Keratinocyte (primary cell): ENCODE data around the gene RASAL3. TPM values are rescaled to one million over a fixed set of nuclear protein-coding genes. Genes with fewer than 3 reads are reported as not detected.

Experiments used
- DNase-seq: peaks from one replicate; pipeline ENCODE4 v3.0.0-alpha.2; 2011; ENCODE audit warnings: low read depth, missing footprints, low spot score
- FAIRE-seq: peaks from 2 replicates; lab custom pipeline; 2011; peaks lifted over from hg19 to GRCh38; lab: Jason Lieb, UNC
- H2AFZ ChIP-seq: 2 replicates; pipeline ENCODE4 v1.6.0; 2012; ENCODE audit warnings: low read length, control low read depth, inconsistent platforms; ENCODE audit not compliant: control insufficient read depth
- H3K27ac ChIP-seq: 2 replicates; pipeline ENCODE4 v1.5.1; 2011; ENCODE audit warnings: low read length; ENCODE audit not compliant: control insufficient read depth, insufficient read depth
- H3K27me3 ChIP-seq: 3 replicates; pipeline ENCODE4 v1.6.0; 2011; ENCODE audit warnings: low read length; ENCODE audit not compliant: control insufficient read depth, insufficient read depth; ENCODE audit errors: extremely low read depth
- H3K36me3 ChIP-seq, 2 experiments: 2 replicates in 1 of 2; 3 replicates in 1 of 2; pipeline ENCODE4 v1.5.1; 2011; ENCODE audit warnings: low read length in 2 of 2, mild to moderate bottlenecking in 1 of 2; ENCODE audit not compliant: control insufficient read depth in 2 of 2, insufficient read depth in 2 of 2; ENCODE audit errors: extremely low read depth in 1 of 2
- H3K4me1 ChIP-seq: 3 replicates; pipeline ENCODE4 v1.5.1; 2011; ENCODE audit warnings: low read length; ENCODE audit not compliant: control insufficient read depth, insufficient read depth; ENCODE audit errors: extremely low read depth
- H3K4me2 ChIP-seq: 3 replicates; pipeline ENCODE4 v1.6.0; 2011; ENCODE audit warnings: low read depth, low read length; ENCODE audit not compliant: control insufficient read depth, insufficient read depth; ENCODE audit errors: extremely low read depth
- H3K4me3 ChIP-seq, 3 experiments: fragments of 200-600 bp in 1 of 3; sonication (generic) in 1 of 3; 2 replicates in 2 of 3; 3 replicates in 1 of 3; pipeline ENCODE4 v1.5.1; 2011 to 2016; ENCODE audit warnings: low read length in 3 of 3, mild to moderate bottlenecking in 3 of 3, control low read depth in 2 of 3, inconsistent platforms in 1 of 3, low read depth in 1 of 3, mixed read lengths in 1 of 3, mixed run types in 1 of 3, moderate library complexity in 1 of 3; ENCODE audit not compliant: control insufficient read depth in 2 of 3, insufficient read depth in 2 of 3; ENCODE audit errors: extremely low read depth in 1 of 3
- H3K79me2 ChIP-seq: 2 replicates; pipeline ENCODE4 v1.6.0; 2012; ENCODE audit warnings: low read length; ENCODE audit not compliant: control insufficient read depth, insufficient read depth
- H3K9ac ChIP-seq: 3 replicates; pipeline ENCODE4 v1.6.0; 2011; ENCODE audit warnings: low read length; ENCODE audit not compliant: control insufficient read depth, insufficient read depth; ENCODE audit errors: extremely low read depth
- H3K9me1 ChIP-seq: 3 replicates; pipeline ENCODE4 v1.6.0; 2011; ENCODE audit warnings: low read length; ENCODE audit not compliant: control insufficient read depth, insufficient read depth; ENCODE audit errors: extremely low read depth
- H3K9me3 ChIP-seq: 2 replicates; pipeline ENCODE4 v1.5.1; 2012; ENCODE audit warnings: low read depth, low read length; ENCODE audit not compliant: control insufficient read depth
- H4K20me1 ChIP-seq: 3 replicates; pipeline ENCODE4 v1.6.0; 2011; ENCODE audit warnings: low read length; ENCODE audit not compliant: control insufficient read depth, insufficient read depth; ENCODE audit errors: extremely low read depth
- EZH2 ChIP-seq: IDR thresholded peaks from one replicate; pipeline ENCODE4 v1.6.1; 2012; ENCODE audit warnings: inconsistent platforms, mild to moderate bottlenecking, low read length, moderate library complexity
- dilution Hi-C: fragments of 300-500 bp; cut with MboI; formaldehyde crosslinking; loops from one replicate; pipeline ENCODE4 v1.7.0; 2020; ENCODE audit warnings: low sequenced_read_pairs; ENCODE audit not compliant: extremely low pct_ligation_motif_present
- polyA plus RNA-seq, 5 experiments: library from polyadenylated mRNA; depleted of rRNA in 3 of 5; stranded (reverse) in 3 of 5; stranded (forward) in 1 of 5; unstranded in 1 of 5; fragments of >200 nt; gene quantifications; 1 replicate in 1 of 5; 2 replicates in 3 of 5; 3 replicates in 1 of 5; pipeline versions ENCODE4 v1.2.1 to v1.2.3, GENCODE V29; 2011 to 2012; ENCODE audit warnings: missing spikeins in 2 of 5, low read depth in 1 of 5, low replicate concordance in 1 of 5
- TF ChIP-seq, protein P1 (sequence below), 3 experiments: IDR thresholded peaks in 1 of 3; conservative IDR thresholded peaks in 1 of 3; optimal IDR thresholded peaks in 1 of 3; 2 replicates in 2 of 3; 3 replicates in 1 of 3; pipeline versions ENCODE3 to v1.5.1; 2011; ENCODE audit warnings: low read length in 3 of 3, mild to moderate bottlenecking in 3 of 3, moderate library complexity in 2 of 3, control low read depth in 1 of 3, inconsistent platforms in 1 of 3; ENCODE audit not compliant: insufficient read depth in 2 of 3; ENCODE audit errors: extremely low read depth in 1 of 3

Gene RASAL3
- polyA plus RNA-seq, 1 donor (not counting 4 experiments of a cell fraction or from before 2014, with no cell fraction given), result not detected

DNA sequence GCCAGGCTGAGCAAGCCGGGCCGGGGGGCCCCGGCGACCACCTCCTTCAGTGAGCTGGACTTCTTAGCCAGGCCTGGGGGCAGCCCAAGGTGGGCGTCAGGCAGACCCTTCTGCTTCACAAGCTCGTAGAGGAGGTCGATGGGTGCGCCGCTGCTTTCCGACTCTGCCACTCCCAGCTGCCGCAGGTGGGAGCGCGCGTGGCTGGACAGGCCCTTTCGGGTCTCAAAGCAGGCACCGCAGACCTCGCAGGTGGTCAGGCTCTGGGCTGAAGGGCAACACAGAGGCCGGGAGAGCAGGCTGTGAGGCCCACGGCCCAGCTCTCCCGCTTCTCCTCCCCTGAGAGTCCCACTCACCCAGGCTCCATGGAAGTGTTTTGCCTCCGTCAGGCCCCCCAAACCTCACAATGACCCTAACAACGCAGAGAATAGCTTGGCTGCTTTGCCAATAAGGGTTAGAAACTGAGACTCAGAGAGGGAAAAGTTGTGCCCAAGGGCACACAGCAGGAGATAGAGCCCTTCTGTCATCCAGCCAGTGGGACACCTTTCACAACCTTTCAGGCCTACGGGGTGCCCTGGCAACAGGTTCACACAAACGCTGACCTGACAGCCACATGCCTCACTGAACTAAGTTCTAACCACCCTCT, 34.4 kb downstream of the RASAL3 start:
- no peak overlapping the region for H3K4me2 ChIP-seq
- no peaks in the 10 kb centered on the region for H3K9me1 ChIP-seq
- H3K27ac ChIP-seq, result no peak overlapping the region
- H3K9ac ChIP-seq, result no peak overlapping the region
- no peaks in the 10 kb centered on the region for H4K20me1 ChIP-seq
- no peaks in the 10 kb centered on the region for H3K27me3 ChIP-seq
- H3K9me3 ChIP-seq, result no peaks in the 10 kb centered on the region
- peaks cover 8% of the 10 kb centered on the region for H3K4me1 ChIP-seq
- no peak overlapping the region for H3K4me3 ChIP-seq
- FAIRE-seq, result no peak
- dilution Hi-C loops, result no loop called here
- peaks cover 48% of the 10 kb centered on the region for H3K79me2 ChIP-seq
- peaks cover 15 to 33% of the 10 kb centered on the region in 2 experiments for H3K36me3 ChIP-seq
- H2AFZ ChIP-seq, result no peak overlapping the region
- no peak for TF ChIP-seq EZH2
- TF ChIP-seq, protein P1, sequence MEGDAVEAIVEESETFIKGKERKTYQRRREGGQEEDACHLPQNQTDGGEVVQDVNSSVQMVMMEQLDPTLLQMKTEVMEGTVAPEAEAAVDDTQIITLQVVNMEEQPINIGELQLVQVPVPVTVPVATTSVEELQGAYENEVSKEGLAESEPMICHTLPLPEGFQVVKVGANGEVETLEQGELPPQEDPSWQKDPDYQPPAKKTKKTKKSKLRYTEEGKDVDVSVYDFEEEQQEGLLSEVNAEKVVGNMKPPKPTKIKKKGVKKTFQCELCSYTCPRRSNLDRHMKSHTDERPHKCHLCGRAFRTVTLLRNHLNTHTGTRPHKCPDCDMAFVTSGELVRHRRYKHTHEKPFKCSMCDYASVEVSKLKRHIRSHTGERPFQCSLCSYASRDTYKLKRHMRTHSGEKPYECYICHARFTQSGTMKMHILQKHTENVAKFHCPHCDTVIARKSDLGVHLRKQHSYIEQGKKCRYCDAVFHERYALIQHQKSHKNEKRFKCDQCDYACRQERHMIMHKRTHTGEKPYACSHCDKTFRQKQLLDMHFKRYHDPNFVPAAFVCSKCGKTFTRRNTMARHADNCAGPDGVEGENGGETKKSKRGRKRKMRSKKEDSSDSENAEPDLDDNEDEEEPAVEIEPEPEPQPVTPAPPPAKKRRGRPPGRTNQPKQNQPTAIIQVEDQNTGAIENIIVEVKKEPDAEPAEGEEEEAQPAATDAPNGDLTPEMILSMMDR (optimal IDR thresholded peaks at IDR 0.05 in 1 of 3, IDR thresholded peaks at IDR 0.05 in 1 of 3, conservative IDR thresholded peaks at IDR 0.05 in 1 of 3; ENCODE audit: extremely low read depth in 1 of 3, insufficient read depth in 2 of 3, low read length in 3 of 3), result no peak
- no peak for DNase-seq

DNA sequence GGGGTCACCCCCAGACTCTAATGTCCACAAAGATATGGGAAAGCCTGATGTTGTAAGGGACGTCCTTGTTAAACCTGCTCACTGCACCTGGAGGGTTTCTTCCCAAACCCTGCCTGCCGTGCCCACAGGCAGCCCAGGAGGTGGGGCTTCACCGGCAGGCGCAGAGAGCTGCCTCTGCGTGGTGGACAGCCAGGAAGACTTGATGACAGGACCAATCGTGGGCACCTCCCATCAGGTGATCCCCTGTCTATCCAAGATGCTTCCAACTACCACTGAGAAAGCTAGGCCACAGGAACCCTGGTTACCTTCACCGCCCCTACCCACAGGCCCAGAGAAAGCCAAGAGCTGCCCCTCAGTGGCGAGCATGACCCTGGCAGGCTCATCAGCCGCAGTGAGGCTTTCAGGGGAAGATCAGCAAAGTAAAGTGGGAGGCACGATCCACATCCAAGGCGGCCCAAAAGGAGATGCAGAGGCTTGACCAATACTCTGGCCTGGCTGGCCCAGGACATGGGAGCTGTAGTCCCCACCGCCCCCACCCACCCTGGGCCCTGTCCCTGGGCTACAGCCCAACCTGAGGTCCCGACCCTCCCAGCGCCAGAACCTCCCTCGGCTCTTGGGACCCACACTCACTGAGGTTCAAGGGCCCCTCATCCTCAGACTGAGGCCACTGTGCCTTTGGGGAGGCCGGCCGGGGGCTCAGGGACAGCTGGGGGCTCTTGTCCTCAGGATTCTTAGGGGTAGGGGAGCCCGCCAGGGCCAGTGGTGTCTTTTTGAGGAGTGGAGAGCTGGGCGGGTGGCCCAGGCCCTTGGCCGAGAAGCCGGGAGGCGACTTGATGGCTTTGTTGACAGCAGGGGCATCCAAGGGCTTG, 35.2 kb downstream of the RASAL3 start:
- Histone ChIP-seq H3K9me1 (no peaks in the 10 kb centered on the region), H3K36me3 (peaks cover 21 to 36% of the 10 kb centered on the region in 2 experiments), H3K4me1 (peaks cover 8% of the 10 kb centered on the region), H4K20me1 (no peaks in the 10 kb centered on the region), H3K4me3 (no peak overlapping the region), H3K27me3 (no peaks in the 10 kb centered on the region), H3K4me2 (no peak overlapping the region), H3K9me3 (no peaks in the 10 kb centered on the region), H3K9ac (no peak overlapping the region), H3K79me2 (peaks cover 48% of the 10 kb centered on the region), H3K27ac (no peak overlapping the region), H2AFZ (no peak overlapping the region)
- no peak for DNase-seq
- no peak for FAIRE-seq
- dilution Hi-C loops, result no loop called here
- TF ChIP-seq, protein P1 (optimal IDR thresholded peaks at IDR 0.05 in 1 of 3, IDR thresholded peaks at IDR 0.05 in 1 of 3, conservative IDR thresholded peaks at IDR 0.05 in 1 of 3; ENCODE audit: extremely low read depth in 1 of 3, insufficient read depth in 2 of 3, low read length in 3 of 3), result no peak
- TF ChIP-seq EZH2, result no peak
